ENCODE results near the gene SART3.

DNA sequence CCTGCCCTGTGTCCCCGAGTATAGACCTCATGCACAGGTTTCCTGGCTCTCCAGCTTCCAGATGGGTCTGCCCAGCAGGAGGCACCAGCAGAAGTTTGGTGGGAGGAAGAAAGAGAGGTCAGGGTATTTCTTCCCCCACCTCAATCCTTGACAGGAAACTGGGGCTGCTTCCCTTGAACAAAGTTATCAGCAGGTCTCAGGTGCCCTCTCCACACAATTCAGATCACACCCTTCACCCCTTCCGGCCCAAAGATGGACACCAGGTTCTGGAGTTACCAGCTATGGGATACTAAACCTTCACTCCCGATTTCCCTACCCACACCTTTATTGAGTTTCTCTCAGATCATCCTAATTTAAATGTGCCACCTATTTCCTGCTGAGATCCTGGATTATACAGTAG lies 1.2 kb downstream of the SART3 start:
- no peak for TF ChIP-seq RAD21 (IDR thresholded peaks at IDR 0.05)
- TF ChIP-seq, protein P1, sequence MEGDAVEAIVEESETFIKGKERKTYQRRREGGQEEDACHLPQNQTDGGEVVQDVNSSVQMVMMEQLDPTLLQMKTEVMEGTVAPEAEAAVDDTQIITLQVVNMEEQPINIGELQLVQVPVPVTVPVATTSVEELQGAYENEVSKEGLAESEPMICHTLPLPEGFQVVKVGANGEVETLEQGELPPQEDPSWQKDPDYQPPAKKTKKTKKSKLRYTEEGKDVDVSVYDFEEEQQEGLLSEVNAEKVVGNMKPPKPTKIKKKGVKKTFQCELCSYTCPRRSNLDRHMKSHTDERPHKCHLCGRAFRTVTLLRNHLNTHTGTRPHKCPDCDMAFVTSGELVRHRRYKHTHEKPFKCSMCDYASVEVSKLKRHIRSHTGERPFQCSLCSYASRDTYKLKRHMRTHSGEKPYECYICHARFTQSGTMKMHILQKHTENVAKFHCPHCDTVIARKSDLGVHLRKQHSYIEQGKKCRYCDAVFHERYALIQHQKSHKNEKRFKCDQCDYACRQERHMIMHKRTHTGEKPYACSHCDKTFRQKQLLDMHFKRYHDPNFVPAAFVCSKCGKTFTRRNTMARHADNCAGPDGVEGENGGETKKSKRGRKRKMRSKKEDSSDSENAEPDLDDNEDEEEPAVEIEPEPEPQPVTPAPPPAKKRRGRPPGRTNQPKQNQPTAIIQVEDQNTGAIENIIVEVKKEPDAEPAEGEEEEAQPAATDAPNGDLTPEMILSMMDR (IDR thresholded peaks at IDR 0.05; ENCODE audit: low read depth, low read length, missing input control), result no peak

Measured in liver (tissue), 3 donors.